Skeletal muscle tissue (tissue), 4 donors: ENCODE measurements around the gene C11orf24. TPM values are rescaled to one million over a fixed set of nuclear protein-coding genes. Genes with fewer than 3 reads are reported as not detected.

Experiments used
- H3K27ac ChIP-seq: one replicate; pipeline ENCODE4 v1.7.0; 2013; ENCODE audit warnings: mild to moderate bottlenecking, low read depth, low read length, inconsistent platforms
- H3K27me3 ChIP-seq, 3 donors: one replicate each; pipeline ENCODE4 v1.7.0; 2013; ENCODE audit warnings: low read length in 3 of 3; ENCODE audit not compliant: control insufficient read depth in 3 of 3, insufficient read depth in 3 of 3
- H3K36me3 ChIP-seq, 3 donors: one replicate each; pipeline ENCODE4 v1.7.0; 2013; ENCODE audit warnings: low read length in 3 of 3; ENCODE audit not compliant: control insufficient read depth in 3 of 3, insufficient read depth in 3 of 3
- H3K4me1 ChIP-seq, 3 donors: one replicate each; pipeline ENCODE4 v1.7.0; 2013; ENCODE audit warnings: low read length in 3 of 3, mild to moderate bottlenecking in 3 of 3; ENCODE audit not compliant: control insufficient read depth in 3 of 3, insufficient read depth in 3 of 3
- H3K4me3 ChIP-seq, 3 donors: one replicate each; pipeline ENCODE4 v1.7.0; 2013; ENCODE audit warnings: low read length in 3 of 3
- H3K9ac ChIP-seq, 3 donors: one replicate each; pipeline ENCODE4 v1.7.0; 2013; ENCODE audit warnings: low read length in 3 of 3, mild to moderate bottlenecking in 3 of 3, moderate library complexity in 2 of 3, low read depth in 1 of 3
- H3K9me3 ChIP-seq, 3 donors: one replicate each; pipeline ENCODE4 v1.7.0; 2013; ENCODE audit warnings: low read length in 3 of 3; ENCODE audit not compliant: control insufficient read depth in 3 of 3
- total RNA-seq: library from RNA; depleted of rRNA; stranded (reverse); fragments of >200 nt; gene quantifications from one replicate; pipeline ENCODE4 v1.2.3, GENCODE V29; 2014
- donor health status: Osteomylitis.

Gene C11orf24
- total RNA-seq, 1 donor from 2014 or later: 12.0 TPM

GRCh38 chr11:68271023-68271780 is 571 bp downstream of the C11orf24 start:
- H3K4me3 ChIP-seq: peak overlapping the region; percentile 83 to 92 (median 88)
- H3K9me3 ChIP-seq: no peaks in the 10 kb centered on the region
- peaks cover 19 to 48% (median 25%) of the 10 kb centered on the region in 3 donors for H3K4me1 ChIP-seq
- no peaks in the 10 kb centered on the region for H3K27me3 ChIP-seq
- H3K36me3 ChIP-seq: peaks cover 18 to 21% (median 19%) of the 10 kb centered on the region in 3 donors
- H3K9ac ChIP-seq: peak overlapping the region; percentile 88 to 91 (median 88)
- H3K27ac ChIP-seq: peak overlapping the region; percentile 96

GRCh38 chr11:68270196-68271022 is 1.4 kb downstream of the C11orf24 start:
- peak overlapping the region; percentile 96 for H3K27ac ChIP-seq
- H3K4me1 ChIP-seq: peaks cover 19 to 48% (median 25%) of the 10 kb centered on the region in 3 donors
- no peaks in the 10 kb centered on the region for H3K9me3 ChIP-seq

GRCh38 chr11:68269414-68270081 is 2.2 kb downstream of the C11orf24 start:
- H3K9me3 ChIP-seq: no peaks in the 10 kb centered on the region
- H3K4me3 ChIP-seq: peak overlapping the region; percentile 36 to 67 (median 39)
- peaks cover 34 to 37% (median 34%) of the 10 kb centered on the region in 3 donors for H3K36me3 ChIP-seq
- H3K27me3 ChIP-seq: no peaks in the 10 kb centered on the region
- H3K27ac ChIP-seq: peak overlapping the region; percentile 22
- peaks cover 19 to 48% (median 25%) of the 10 kb centered on the region in 3 donors for H3K4me1 ChIP-seq
- peak overlapping the region; percentile 52 to 69 (median 63) for H3K9ac ChIP-seq

More at GRCh38 chr11:68270196-68271022, 1.4 kb downstream of the C11orf24 start:
- Histone ChIP-seq H3K36me3 (peaks cover 26 to 29% (median 26%) of the 10 kb centered on the region in 3 donors), H3K27me3 (no peaks in the 10 kb centered on the region), H3K9ac (peak overlapping the region; percentile 88 to 91 (median 88)), H3K4me3 (peak overlapping the region; percentile 83 to 92 (median 88))

- Histone ChIP-seq H3K27ac (no peak overlapping the region), H3K36me3 (peaks cover 43 to 45% (median 44%) of the 10 kb centered on the region in 3 donors), H3K27me3 (no peaks in the 10 kb centered on the region), H3K9ac (no peak overlapping the region), H3K9me3 (no peaks in the 10 kb centered on the region), H3K4me3 (no peak overlapping the region), H3K4me1 (peaks cover 22 to 51% (median 24%) of the 10 kb centered on the region in 3 donors)
Observed at GRCh38 chr11:68267881-68268240, 3.9 kb downstream of the C11orf24 start.

- H3K4me1 ChIP-seq: peaks cover 20 to 44% (median 23%) of the 10 kb centered on the region in 3 donors
- no peak overlapping the region for H3K27ac ChIP-seq
- H3K9ac ChIP-seq: no peak overlapping the region
Observed at GRCh38 chr11:68266936-68267880, 4.6 kb downstream of the C11orf24 start.

GRCh38 chr11:68266121-68266891 is 5.5 kb downstream of the C11orf24 start:
- Histone ChIP-seq H3K36me3 (peaks cover 58 to 59% (median 59%) of the 10 kb centered on the region in 3 donors), H3K4me1 (peaks cover 20 to 40% (median 22%) of the 10 kb centered on the region in 3 donors), H3K9me3 (no peaks in the 10 kb centered on the region), H3K9ac (no peak overlapping the region), H3K4me3 (no peak overlapping the region), H3K27me3 (no peaks in the 10 kb centered on the region), H3K27ac (no peak overlapping the region)

More at GRCh38 chr11:68266936-68267880, 4.6 kb downstream of the C11orf24 start:
- no peak overlapping the region for H3K4me3 ChIP-seq
- no peaks in the 10 kb centered on the region for H3K9me3 ChIP-seq
- no peaks in the 10 kb centered on the region for H3K27me3 ChIP-seq
- H3K36me3 ChIP-seq: peaks cover 49 to 51% (median 50%) of the 10 kb centered on the region in 3 donors

- peaks cover 69 to 72% (median 71%) of the 10 kb centered on the region in 3 donors for H3K36me3 ChIP-seq
- H3K4me3 ChIP-seq: no peak overlapping the region
- no peak overlapping the region for H3K9ac ChIP-seq
- H3K27me3 ChIP-seq: no peaks in the 10 kb centered on the region
- H3K4me1 ChIP-seq: peaks cover 9 to 27% (median 11%) of the 10 kb centered on the region in 3 donors
- H3K27ac ChIP-seq: no peak overlapping the region
- no peaks in the 10 kb centered on the region for H3K9me3 ChIP-seq
Observed at GRCh38 chr11:68264741-68265540, 6.8 kb downstream of the C11orf24 start.

GRCh38 chr11:68264244-68264643 is 7.5 kb downstream of the C11orf24 start:
- Histone ChIP-seq H3K4me3 (no peak overlapping the region), H3K9ac (no peak overlapping the region), H3K4me1 (peaks cover 2 to 20% (median 4%) of the 10 kb centered on the region in 3 donors), H3K9me3 (no peaks in the 10 kb centered on the region), H3K27ac (no peak overlapping the region), H3K27me3 (no peaks in the 10 kb centered on the region), H3K36me3 (peaks cover 71 to 73% (median 72%) of the 10 kb centered on the region in 3 donors)
